ENCODE data around the gene RET.

The RET gene

GRCh38 chr10:43136432-43136831, 59.6 kb downstream of the RET start:
- no peak for DNase-seq (ENCODE audit: low spot score)
- Histone ChIP-seq H4K91ac (ENCODE audit: low read depth, low read length, poor library complexity) (no peak overlapping the region), H2BK15ac (ENCODE audit: low read length) (no peak overlapping the region), H3K27ac (replicated peaks; ENCODE audit: low read length) (no peak overlapping the region), H3K4ac (ENCODE audit: low read length) (no peak overlapping the region), H3K18ac (ENCODE audit: low read length) (no peak overlapping the region), H3K4me2 (ENCODE audit: insufficient read depth, low read length, poor library complexity, severe bottlenecking) (no peak overlapping the region), H3K23ac (ENCODE audit: low read depth, low read length, poor library complexity) (no peak overlapping the region), H3K4me3 (ENCODE audit: low read length in 2 of 2) (no peak overlapping the region), H3K14ac (ENCODE audit: low read length) (no peak overlapping the region), H3K79me1 (ENCODE audit: low read depth, low read length) (peaks cover 3% of the 10 kb centered on the region), H2AK5ac (ENCODE audit: low read depth, low read length) (no peak overlapping the region), H3K9ac (ENCODE audit: low read depth, low read length, poor library complexity) (no peak overlapping the region), H4K8ac (ENCODE audit: low read depth, low read length) (no peak overlapping the region), H2AFZ (ENCODE audit: low read length) (no peak overlapping the region), H3K36me3 (replicated peaks in 1 of 2; ENCODE audit: control insufficient read depth in 2 of 2, insufficient read depth in 2 of 2, low read length in 2 of 2) (peaks cover 0 to 3% of the 10 kb centered on the region in 2 donors), H3K4me1 (ENCODE audit: control insufficient read depth in 2 of 2, insufficient read depth in 1 of 2, low read depth in 1 of 2, low read length in 2 of 2) (peaks cover 0 to 2% of the 10 kb centered on the region in 2 donors), H3K27me3 (ENCODE audit: control insufficient read depth in 3 of 3, insufficient read depth in 3 of 3, low read depth in 1 of 3, low read length in 3 of 3) (no peaks in the 10 kb centered on the region), H3K9me3 (replicated peaks in 1 of 2; ENCODE audit: control insufficient read depth in 2 of 2, insufficient read depth in 1 of 2, low read depth in 1 of 2, low read length in 2 of 2) (no peaks in the 10 kb centered on the region), H2BK120ac (ENCODE audit: low read depth, low read length) (no peak overlapping the region), H2BK12ac (ENCODE audit: low read length) (no peak overlapping the region), H2BK5ac (ENCODE audit: low read length) (no peak overlapping the region)
- WGBS, 2 donors (ENCODE audit: extremely low coverage in 2 of 2, insufficient read length in 2 of 2, insufficient replicate concordance in 1 of 2), result no CpG with 5 or more reads among the region's 5 CpGs

GRCh38 chr10:43136995-43137716, 60.3 kb downstream of the RET start:
- Histone ChIP-seq H4K8ac (ENCODE audit: low read depth, low read length) (no peak overlapping the region), H3K4me1 (ENCODE audit: control insufficient read depth in 2 of 2, insufficient read depth in 1 of 2, low read depth in 1 of 2, low read length in 2 of 2) (peaks cover 0 to 2% of the 10 kb centered on the region in 2 donors), H3K9me3 (replicated peaks in 1 of 2; ENCODE audit: control insufficient read depth in 2 of 2, insufficient read depth in 1 of 2, low read depth in 1 of 2, low read length in 2 of 2) (no peaks in the 10 kb centered on the region), H3K79me1 (ENCODE audit: low read depth, low read length) (peaks cover 3% of the 10 kb centered on the region), H3K4me2 (ENCODE audit: insufficient read depth, low read length, poor library complexity, severe bottlenecking) (peak overlapping the region; percentile 83), H2AFZ (ENCODE audit: low read length) (peak overlapping the region; percentile 99), H3K18ac (ENCODE audit: low read length) (peak overlapping the region; percentile 95), H3K4ac (ENCODE audit: low read length) (no peak overlapping the region), H2AK5ac (ENCODE audit: low read depth, low read length) (no peak overlapping the region), H2BK120ac (ENCODE audit: low read depth, low read length) (no peak overlapping the region), H3K23ac (ENCODE audit: low read depth, low read length, poor library complexity) (peak overlapping the region; percentile 97), H3K27ac (replicated peaks; ENCODE audit: low read length) (no peak overlapping the region), H4K91ac (ENCODE audit: low read depth, low read length, poor library complexity) (no peak overlapping the region), H2BK15ac (ENCODE audit: low read length) (no peak overlapping the region), H3K9ac (ENCODE audit: low read depth, low read length, poor library complexity) (peak overlapping the region; percentile 88), H3K36me3 (replicated peaks in 1 of 2; ENCODE audit: control insufficient read depth in 2 of 2, insufficient read depth in 2 of 2, low read length in 2 of 2) (peaks cover 0 to 3% of the 10 kb centered on the region in 2 donors), H2BK5ac (ENCODE audit: low read length) (no peak overlapping the region), H3K27me3 (ENCODE audit: control insufficient read depth in 3 of 3, insufficient read depth in 3 of 3, low read depth in 1 of 3, low read length in 3 of 3) (no peaks in the 10 kb centered on the region), H2BK12ac (ENCODE audit: low read length) (no peak overlapping the region), H3K4me3 (ENCODE audit: low read length in 2 of 2) (peak overlapping the region; percentile 87 to 98), H3K14ac (ENCODE audit: low read length) (no peak overlapping the region)
- no CpG with 5 or more reads among the region's 27 CpGs for WGBS, 2 donors (ENCODE audit: extremely low coverage in 2 of 2, insufficient read length in 2 of 2, insufficient replicate concordance in 1 of 2)
- DNase-seq (ENCODE audit: low spot score), result no peak

DNA sequence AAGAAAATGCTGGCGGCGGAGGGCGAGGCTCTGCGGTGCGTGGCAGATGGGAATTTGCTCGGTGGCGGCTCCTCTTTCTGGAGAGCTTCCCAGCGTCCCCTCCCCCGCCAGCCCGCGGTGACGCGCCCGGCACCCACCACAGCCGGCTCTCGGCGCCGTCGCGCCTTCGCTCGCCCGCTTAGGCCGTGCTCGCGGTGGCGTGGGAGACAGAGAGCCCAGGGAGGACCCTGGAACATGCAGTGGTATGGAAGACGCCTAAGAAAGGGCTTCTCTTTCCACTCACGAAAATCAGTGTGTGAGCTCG, 60.8 kb downstream of the RET start:
- H2BK5ac ChIP-seq (ENCODE audit: low read length), result no peak overlapping the region
- no peak overlapping the region for H3K4ac ChIP-seq (ENCODE audit: low read length)
- peaks cover 0 to 2% of the 10 kb centered on the region in 2 donors for H3K4me1 ChIP-seq (ENCODE audit: control insufficient read depth in 2 of 2, insufficient read depth in 1 of 2, low read depth in 1 of 2, low read length in 2 of 2)
- H2AK5ac ChIP-seq (ENCODE audit: low read depth, low read length), result no peak overlapping the region
- no peaks in the 10 kb centered on the region for H3K27me3 ChIP-seq (ENCODE audit: control insufficient read depth in 3 of 3, insufficient read depth in 3 of 3, low read depth in 1 of 3, low read length in 3 of 3)
- peak overlapping the region; percentile 52 for H3K27ac ChIP-seq (replicated peaks; ENCODE audit: low read length)
- no peak overlapping the region for H2BK120ac ChIP-seq (ENCODE audit: low read depth, low read length)
- H2AFZ ChIP-seq (ENCODE audit: low read length), result peak overlapping the region; percentile 99
- H3K23ac ChIP-seq (ENCODE audit: low read depth, low read length, poor library complexity), result peak overlapping the region; percentile 97
- no peaks in the 10 kb centered on the region for H3K9me3 ChIP-seq (replicated peaks in 1 of 2; ENCODE audit: control insufficient read depth in 2 of 2, insufficient read depth in 1 of 2, low read depth in 1 of 2, low read length in 2 of 2)
- H3K4me3 ChIP-seq (ENCODE audit: low read length in 2 of 2), result peak overlapping the region; percentile 87 to 98
- no peak overlapping the region for H4K91ac ChIP-seq (ENCODE audit: low read depth, low read length, poor library complexity)
- no peak overlapping the region for H4K8ac ChIP-seq (ENCODE audit: low read depth, low read length)
- H3K79me1 ChIP-seq (ENCODE audit: low read depth, low read length), result peaks cover 3% of the 10 kb centered on the region
- DNase-seq (ENCODE audit: low spot score), result peak; percentile 36
- H3K14ac ChIP-seq (ENCODE audit: low read length), result peak overlapping the region; percentile 60
- H3K9ac ChIP-seq (ENCODE audit: low read depth, low read length, poor library complexity), result peak overlapping the region; percentile 88
- WGBS, 2 donors (ENCODE audit: extremely low coverage in 2 of 2, insufficient read length in 2 of 2, insufficient replicate concordance in 1 of 2), result no CpG with 5 or more reads among the region's 30 CpGs
- no peak overlapping the region for H2BK15ac ChIP-seq (ENCODE audit: low read length)
- H3K18ac ChIP-seq (ENCODE audit: low read length), result peak overlapping the region; percentile 95
- peak overlapping the region; percentile 83 for H3K4me2 ChIP-seq (ENCODE audit: insufficient read depth, low read length, poor library complexity, severe bottlenecking)
- peaks cover 0 to 3% of the 10 kb centered on the region in 2 donors for H3K36me3 ChIP-seq (replicated peaks in 1 of 2; ENCODE audit: control insufficient read depth in 2 of 2, insufficient read depth in 2 of 2, low read length in 2 of 2)
- H2BK12ac ChIP-seq (ENCODE audit: low read length), result no peak overlapping the region

GRCh38 chr10:43138021-43138756, 61.3 kb downstream of the RET start, which contains the start of gene CSGALNACT2:
TSS of gene CSGALNACT2 (plus strand) at chr10:43138445. CDS start at chr10:43155150, 16,705 bp downstream.
- H2BK5ac ChIP-seq (ENCODE audit: low read length), result peak within 1 kb of the TSS; percentile 91
- DNase-seq (ENCODE audit: low spot score), result peak; percentile 62
- H3K4me1 ChIP-seq (ENCODE audit: control insufficient read depth in 2 of 2, insufficient read depth in 1 of 2, low read depth in 1 of 2, low read length in 2 of 2), result peaks cover 0 to 2% of the 10 kb centered on the region in 2 donors
- H2AK5ac ChIP-seq (ENCODE audit: low read depth, low read length), result no peak within 1 kb of the TSS
- H3K27ac ChIP-seq (replicated peaks; ENCODE audit: low read length), result peak within 1 kb of the TSS; percentile 52
- H2BK12ac ChIP-seq (ENCODE audit: low read length), result no peak within 1 kb of the TSS
- H3K4me3 ChIP-seq (ENCODE audit: low read length in 2 of 2), result peak within 1 kb of the TSS; percentile 87 to 98
- no peaks in the 10 kb centered on the region for H3K27me3 ChIP-seq (ENCODE audit: control insufficient read depth in 3 of 3, insufficient read depth in 3 of 3, low read depth in 1 of 3, low read length in 3 of 3)
- no peak within 1 kb of the TSS for H4K91ac ChIP-seq (ENCODE audit: low read depth, low read length, poor library complexity)
- no peaks in the 10 kb centered on the region for H3K9me3 ChIP-seq (replicated peaks in 1 of 2; ENCODE audit: control insufficient read depth in 2 of 2, insufficient read depth in 1 of 2, low read depth in 1 of 2, low read length in 2 of 2)
- H3K18ac ChIP-seq (ENCODE audit: low read length), result peak within 1 kb of the TSS; percentile 95
- no peak within 1 kb of the TSS for H2BK15ac ChIP-seq (ENCODE audit: low read length)
- no peak within 1 kb of the TSS for H4K8ac ChIP-seq (ENCODE audit: low read depth, low read length)
- H2AFZ ChIP-seq (ENCODE audit: low read length), result peak within 1 kb of the TSS; percentile 99
- peak within 1 kb of the TSS; percentile 83 for H3K4me2 ChIP-seq (ENCODE audit: insufficient read depth, low read length, poor library complexity, severe bottlenecking)
- no peak within 1 kb of the TSS for H2BK120ac ChIP-seq (ENCODE audit: low read depth, low read length)
- H3K9ac ChIP-seq (ENCODE audit: low read depth, low read length, poor library complexity), result peak within 1 kb of the TSS; percentile 88
- H3K4ac ChIP-seq (ENCODE audit: low read length), result no peak within 1 kb of the TSS
- peak within 1 kb of the TSS; percentile 60 for H3K14ac ChIP-seq (ENCODE audit: low read length)
- H3K23ac ChIP-seq (ENCODE audit: low read depth, low read length, poor library complexity), result peak within 1 kb of the TSS; percentile 97
- H3K79me1 ChIP-seq (ENCODE audit: low read depth, low read length), result peaks cover 3% of the 10 kb centered on the region
- no CpG with 5 or more reads among the region's 93 CpGs for WGBS, 2 donors (ENCODE audit: extremely low coverage in 2 of 2, insufficient read length in 2 of 2, insufficient replicate concordance in 1 of 2)
- peaks cover 0 to 3% of the 10 kb centered on the region in 2 donors for H3K36me3 ChIP-seq (replicated peaks in 1 of 2; ENCODE audit: control insufficient read depth in 2 of 2, insufficient read depth in 2 of 2, low read length in 2 of 2)
